Measurements from ENCODE around the gene PACS1. TPM values are rescaled to one million over a fixed set of nuclear protein-coding genes. Genes with fewer than 3 reads are reported as not detected.

PACS1 gene
- total RNA-seq, 1 experiment from 2014 or later, result 47.9 TPM

DNA sequence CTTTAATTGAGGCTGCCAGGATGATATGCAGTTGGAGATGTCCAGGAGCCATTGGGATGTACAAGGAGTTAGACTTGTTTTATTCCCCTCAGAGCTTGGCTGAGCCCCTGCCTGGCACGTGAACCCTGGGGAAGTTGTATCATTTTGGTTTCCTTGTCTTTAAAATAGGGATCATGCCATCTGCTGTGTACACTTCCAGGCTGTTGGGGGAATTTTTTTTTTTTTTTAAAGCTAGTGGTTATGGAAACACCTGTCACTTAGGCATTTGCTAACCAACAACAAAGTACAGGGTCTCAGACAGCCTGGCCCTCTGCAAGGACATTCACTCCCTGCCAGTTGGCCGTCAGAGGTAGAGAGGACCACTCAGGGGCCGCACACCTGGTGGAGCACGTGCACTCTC is 189.9 kb downstream of the PACS1 start:
- H3K36me3 Mint-ChIP-seq (ENCODE audit: insufficient read depth, unreplicated experiment), result peaks cover 64% of the 10 kb centered on the region
- H3K27me3 Mint-ChIP-seq (ENCODE audit: unreplicated experiment), result no peaks in the 10 kb centered on the region
- intact Hi-C loops (cut with micrococcal nuclease; ENCODE audit: unreplicated experiment), result no loop called here
- H3K4me3 Mint-ChIP-seq (ENCODE audit: low read depth, unreplicated experiment), result no peak overlapping the region
- BruUV-seq (replicated peaks), result no TSS peak
- CTCF ChIA-PET, result no interaction called here
- TF ChIP-seq CTCF (IDR thresholded peaks at IDR 0.05; ENCODE audit: unreplicated experiment), result no peak
- no peak for DNase-seq
- H3K4me1 Mint-ChIP-seq (ENCODE audit: low read depth, unreplicated experiment), result peaks cover 19% of the 10 kb centered on the region
- H3K9me3 Mint-ChIP-seq (ENCODE audit: low read depth, unreplicated experiment), result no peaks in the 10 kb centered on the region
- H3K27ac Mint-ChIP-seq (ENCODE audit: unreplicated experiment), result no peak overlapping the region

DNA sequence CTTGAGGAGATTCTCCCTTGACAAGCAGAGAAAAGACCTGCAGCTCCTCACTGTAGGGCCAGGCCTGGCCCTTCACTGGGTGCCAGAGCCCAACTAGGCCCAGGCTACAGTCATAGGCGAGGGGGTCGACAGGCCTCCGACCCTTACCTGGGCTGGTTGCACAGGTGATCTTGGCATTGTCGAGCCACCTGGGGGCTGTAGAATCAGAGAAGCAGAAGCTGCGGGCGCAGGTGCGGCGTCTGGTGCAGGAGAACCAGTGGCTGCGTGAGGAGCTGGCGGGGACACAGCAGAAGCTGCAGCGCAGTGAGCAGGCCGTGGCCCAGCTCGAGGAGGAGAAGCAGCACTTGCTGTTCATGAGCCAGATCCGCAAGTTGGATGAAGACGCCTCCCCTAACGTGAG is 191.5 kb downstream of the PACS1 start:
- CTCF ChIA-PET, result interaction anchor here (0.6 to 0.7 kb wide), 2 partner anchors 199 to 356 kb away, joined by 3 to 4 read pairs; no protein-coding TSS in a partner anchor
- H3K36me3 Mint-ChIP-seq (ENCODE audit: insufficient read depth, unreplicated experiment), result peaks cover 70% of the 10 kb centered on the region

GRCh38 chr11:66262191-66262590 is 192.1 kb downstream of the PACS1 start:
- Mint-ChIP-seq H3K9me3 (ENCODE audit: low read depth, unreplicated experiment) (no peaks in the 10 kb centered on the region), H3K4me1 (ENCODE audit: low read depth, unreplicated experiment) (peaks cover 12% of the 10 kb centered on the region), H3K27ac (ENCODE audit: unreplicated experiment) (no peak overlapping the region), H3K4me3 (ENCODE audit: low read depth, unreplicated experiment) (no peak overlapping the region), H3K36me3 (ENCODE audit: insufficient read depth, unreplicated experiment) (peaks cover 70% of the 10 kb centered on the region), H3K27me3 (ENCODE audit: unreplicated experiment) (no peaks in the 10 kb centered on the region)
- no peak for TF ChIP-seq CTCF (IDR thresholded peaks at IDR 0.05; ENCODE audit: unreplicated experiment)
- intact Hi-C loops (cut with micrococcal nuclease; ENCODE audit: unreplicated experiment), result no loop called here
- DNase-seq, result no peak
- no TSS peak for BruUV-seq (replicated peaks)
- CTCF ChIA-PET, result interaction anchor here (0.6 kb wide), 1 partner anchor 356 kb away, joined by 4 read pairs; no protein-coding TSS in a partner anchor

More for the DNA sequence above, 191.5 kb downstream of the PACS1 start:
- H3K4me1 Mint-ChIP-seq (ENCODE audit: low read depth, unreplicated experiment), result peaks cover 17% of the 10 kb centered on the region
- no peak for TF ChIP-seq CTCF (IDR thresholded peaks at IDR 0.05; ENCODE audit: unreplicated experiment)
- no peak overlapping the region for H3K27ac Mint-ChIP-seq (ENCODE audit: unreplicated experiment)
- intact Hi-C loops (cut with micrococcal nuclease; ENCODE audit: unreplicated experiment), result no loop called here
- BruUV-seq (replicated peaks), result no TSS peak
- no peaks in the 10 kb centered on the region for H3K9me3 Mint-ChIP-seq (ENCODE audit: low read depth, unreplicated experiment)
- H3K27me3 Mint-ChIP-seq (ENCODE audit: unreplicated experiment), result no peaks in the 10 kb centered on the region
- DNase-seq, result no peak
- no peak overlapping the region for H3K4me3 Mint-ChIP-seq (ENCODE audit: low read depth, unreplicated experiment)

GRCh38 chr11:66262696-66263095 is 192.6 kb downstream of the PACS1 start:
- Mint-ChIP-seq H3K9me3 (ENCODE audit: low read depth, unreplicated experiment) (no peaks in the 10 kb centered on the region), H3K27me3 (ENCODE audit: unreplicated experiment) (no peaks in the 10 kb centered on the region), H3K36me3 (ENCODE audit: insufficient read depth, unreplicated experiment) (peaks cover 70% of the 10 kb centered on the region), H3K4me3 (ENCODE audit: low read depth, unreplicated experiment) (no peak overlapping the region), H3K27ac (ENCODE audit: unreplicated experiment) (no peak overlapping the region), H3K4me1 (ENCODE audit: low read depth, unreplicated experiment) (peaks cover 12% of the 10 kb centered on the region)
- BruUV-seq (replicated peaks), result no TSS peak
- no peak for DNase-seq
- CTCF ChIA-PET, result no interaction called here
- intact Hi-C loops (cut with micrococcal nuclease; ENCODE audit: unreplicated experiment), result no loop called here
- no peak for TF ChIP-seq CTCF (IDR thresholded peaks at IDR 0.05; ENCODE audit: unreplicated experiment)
